RWPE2 (cell line): ENCODE data around the gene LRRC15.

Source experiments
- ATAC-seq: fragments of 200-7000 bp; cut with Tn5 transposase; 3 replicates; pipeline ENCODE4 v1.9.1; 2021; ENCODE audit warnings: low read depth
- DNase-seq: peaks from one replicate; pipeline ENCODE4 v3.0.0-alpha.2; 2020; ENCODE audit warnings: low spot score
- H3K27ac ChIP-seq: fragments of 450-650 bp; 2 replicates; pipeline ENCODE4 v1.5.1; 2017; ENCODE audit warnings: mild to moderate bottlenecking; ENCODE audit not compliant: poor library complexity, severe bottlenecking
- H3K27me3 ChIP-seq: fragments of 250-450 bp; sonication (Bioruptor Pico); 2 replicates; pipeline ENCODE4 v1.5.1; 2021; ENCODE audit warnings: mild to moderate bottlenecking, moderate library complexity; ENCODE audit not compliant: insufficient read depth, poor library complexity, severe bottlenecking
- H3K36me3 ChIP-seq: fragments of 250-450 bp; sonication (Bioruptor Pico); 2 replicates; pipeline ENCODE4 v1.5.1; 2020; ENCODE audit warnings: low read depth, mild to moderate bottlenecking, moderate library complexity
- H3K4me1 ChIP-seq: fragments of 250-450 bp; sonication (Bioruptor Pico); 2 replicates; pipeline ENCODE4 v1.5.1; 2021; ENCODE audit warnings: mild to moderate bottlenecking, moderate library complexity; ENCODE audit not compliant: insufficient read depth, poor library complexity, severe bottlenecking
- H3K4me3 ChIP-seq: fragments of 250-450 bp; sonication (Bioruptor Pico); 2 replicates; pipeline ENCODE4 v1.5.1; 2021; ENCODE audit warnings: mild to moderate bottlenecking, moderate library complexity; ENCODE audit not compliant: severe bottlenecking
- H3K9me3 ChIP-seq: fragments of 250-450 bp; sonication (Bioruptor Pico); 2 replicates; pipeline ENCODE4 v1.5.1; 2021; ENCODE audit warnings: mild to moderate bottlenecking, moderate library complexity; ENCODE audit not compliant: severe bottlenecking
- TF ChIP-seq, protein P1 (sequence below): fragments of 450-650 bp; IDR thresholded peaks from one replicate; pipeline ENCODE4 v1.5.1; 2017; ENCODE audit warnings: mild to moderate bottlenecking, moderate library complexity; ENCODE audit not compliant: poor library complexity, severe bottlenecking

Gene LRRC15

DNA sequence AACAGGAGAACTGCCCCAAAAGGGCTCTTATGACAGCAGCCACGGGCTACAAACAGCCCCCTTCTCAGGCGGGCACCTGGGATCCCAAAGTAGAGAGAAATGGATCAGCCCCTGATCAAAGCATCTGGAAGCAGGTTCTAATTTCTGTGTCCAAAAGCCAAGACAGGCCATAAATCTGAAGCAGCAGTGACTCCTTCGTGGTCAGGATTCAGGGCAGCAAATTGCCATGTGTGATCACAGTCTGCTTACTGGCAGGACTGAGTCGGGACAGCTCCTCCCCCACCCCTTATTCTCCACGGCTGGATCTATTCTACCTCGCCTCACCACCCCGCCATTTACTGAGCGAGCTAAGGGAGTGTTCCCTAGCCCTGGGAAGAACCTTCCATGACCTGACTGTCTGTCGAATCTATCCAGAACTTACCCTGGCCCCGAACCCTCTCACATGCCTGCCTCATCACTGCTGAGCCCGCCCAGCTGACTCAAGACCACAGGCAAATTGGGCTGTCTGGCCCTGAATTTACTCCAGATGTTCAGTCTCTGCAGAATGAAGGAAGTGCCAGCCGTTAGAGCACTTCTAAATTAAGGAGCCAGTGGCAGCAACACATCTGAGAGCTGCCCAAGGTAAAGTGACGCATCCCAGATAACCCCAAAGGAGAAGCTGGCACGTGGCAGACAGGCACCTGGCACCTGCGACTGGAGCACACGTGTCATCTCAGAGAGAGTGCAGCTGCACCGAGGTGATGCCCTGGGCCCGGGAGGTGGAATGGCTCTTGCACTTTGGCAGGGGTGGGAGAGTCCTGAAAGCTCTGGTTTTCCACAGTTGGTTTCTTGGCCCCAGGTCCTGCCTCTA, 1.3 kb downstream of the LRRC15 start:
- H3K36me3 ChIP-seq = no peaks in the 10 kb centered on the region
- no peaks in the 10 kb centered on the region for H3K4me1 ChIP-seq
- no peak overlapping the region for H3K27ac ChIP-seq
- H3K4me3 ChIP-seq = no peak overlapping the region
- H3K9me3 ChIP-seq = no peaks in the 10 kb centered on the region
- no peak for DNase-seq
- ATAC-seq = no peak
- TF ChIP-seq, protein P1, sequence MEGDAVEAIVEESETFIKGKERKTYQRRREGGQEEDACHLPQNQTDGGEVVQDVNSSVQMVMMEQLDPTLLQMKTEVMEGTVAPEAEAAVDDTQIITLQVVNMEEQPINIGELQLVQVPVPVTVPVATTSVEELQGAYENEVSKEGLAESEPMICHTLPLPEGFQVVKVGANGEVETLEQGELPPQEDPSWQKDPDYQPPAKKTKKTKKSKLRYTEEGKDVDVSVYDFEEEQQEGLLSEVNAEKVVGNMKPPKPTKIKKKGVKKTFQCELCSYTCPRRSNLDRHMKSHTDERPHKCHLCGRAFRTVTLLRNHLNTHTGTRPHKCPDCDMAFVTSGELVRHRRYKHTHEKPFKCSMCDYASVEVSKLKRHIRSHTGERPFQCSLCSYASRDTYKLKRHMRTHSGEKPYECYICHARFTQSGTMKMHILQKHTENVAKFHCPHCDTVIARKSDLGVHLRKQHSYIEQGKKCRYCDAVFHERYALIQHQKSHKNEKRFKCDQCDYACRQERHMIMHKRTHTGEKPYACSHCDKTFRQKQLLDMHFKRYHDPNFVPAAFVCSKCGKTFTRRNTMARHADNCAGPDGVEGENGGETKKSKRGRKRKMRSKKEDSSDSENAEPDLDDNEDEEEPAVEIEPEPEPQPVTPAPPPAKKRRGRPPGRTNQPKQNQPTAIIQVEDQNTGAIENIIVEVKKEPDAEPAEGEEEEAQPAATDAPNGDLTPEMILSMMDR = no peak
- H3K27me3 ChIP-seq = no peaks in the 10 kb centered on the region

DNA sequence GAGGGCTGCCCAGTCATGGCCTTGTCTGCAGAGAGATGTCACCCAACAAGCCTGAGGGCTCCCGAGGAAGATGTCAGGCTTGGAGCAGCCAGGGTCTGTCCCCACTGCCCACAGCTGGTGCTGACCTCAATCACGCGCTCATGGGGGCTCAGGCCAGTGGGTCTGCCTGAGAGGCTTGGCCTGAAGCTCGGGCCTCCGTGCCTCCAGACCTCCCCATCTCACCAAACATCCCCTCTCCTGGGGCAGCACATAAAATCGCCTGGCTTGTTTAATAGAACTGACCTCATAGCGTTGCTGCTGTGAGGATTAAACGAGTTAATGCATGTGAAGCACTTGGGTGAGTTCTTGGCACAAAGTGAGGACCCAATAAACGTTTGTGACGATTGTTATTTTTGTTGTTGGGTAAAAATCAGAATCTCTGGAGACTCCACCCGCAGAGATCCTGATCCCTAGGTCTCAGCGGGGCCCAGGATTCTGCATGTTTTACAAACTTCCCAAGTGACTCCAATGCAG, 3.5 kb downstream of the LRRC15 start:
- Histone ChIP-seq H3K4me1 (no peaks in the 10 kb centered on the region), H3K27ac (no peak overlapping the region), H3K27me3 (no peaks in the 10 kb centered on the region), H3K4me3 (no peak overlapping the region), H3K36me3 (no peaks in the 10 kb centered on the region), H3K9me3 (no peaks in the 10 kb centered on the region)
- TF ChIP-seq, protein P1 = no peak
- DNase-seq = no peak
- no peak for ATAC-seq

DNA sequence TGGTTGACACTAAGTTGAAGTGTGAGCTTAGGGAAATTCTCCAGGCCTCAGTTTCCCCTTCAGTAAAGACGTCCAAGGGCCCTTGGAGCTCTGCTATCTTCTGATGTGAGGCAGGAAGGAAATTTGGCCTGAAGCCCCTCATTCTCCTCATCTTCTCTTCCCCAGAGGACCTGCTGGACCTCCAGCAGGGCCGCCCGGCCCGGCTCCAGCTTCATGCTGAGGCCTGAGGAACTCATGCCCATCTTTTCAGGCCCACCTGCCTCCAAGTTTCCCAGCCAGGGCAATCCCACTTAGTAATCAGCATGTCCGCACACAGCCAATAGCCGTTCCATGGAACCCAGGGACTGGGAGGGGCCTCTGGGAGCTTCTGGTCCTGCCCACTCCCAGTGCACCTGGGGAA, 4.0 kb downstream of the LRRC15 start:
- ATAC-seq = no peak

DNA sequence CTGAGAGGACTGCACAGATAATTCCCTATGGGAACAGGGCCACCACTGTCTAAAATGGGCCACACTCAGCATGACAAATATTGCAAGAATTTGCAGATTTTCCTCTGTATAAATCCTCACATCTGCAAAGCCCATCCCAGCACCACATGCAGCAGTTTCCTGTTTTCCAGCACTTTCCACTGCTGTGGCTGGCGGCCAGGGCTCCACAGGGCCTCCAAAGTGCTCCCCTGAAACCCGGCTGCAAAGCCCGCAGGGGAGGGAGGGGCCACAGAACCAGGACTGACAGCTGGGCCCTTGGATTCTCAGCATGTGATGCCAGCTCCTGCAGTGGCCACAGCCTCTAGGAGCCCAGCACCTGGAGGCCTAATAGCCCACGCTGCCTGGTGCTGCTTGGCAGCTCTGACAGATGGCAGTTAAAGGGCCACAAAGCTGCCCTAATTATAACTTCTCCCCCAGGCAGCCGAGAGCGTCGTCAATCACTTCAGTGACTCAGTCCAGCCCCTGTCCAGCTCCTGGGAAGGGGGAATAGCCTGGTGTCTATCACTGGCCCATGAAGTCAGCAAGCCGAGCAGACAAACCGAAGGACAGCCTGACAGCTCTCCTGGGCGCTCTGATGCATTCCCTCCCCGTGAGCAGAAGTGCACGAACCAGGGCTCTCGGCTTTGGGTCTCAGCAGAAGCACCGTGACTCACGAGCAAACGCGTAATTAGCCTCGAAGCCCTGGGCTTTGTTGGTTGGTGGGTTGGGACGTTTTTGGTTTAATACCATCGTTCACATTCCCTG, 4.7 kb downstream of the LRRC15 start:
- TF ChIP-seq, protein P1 = no peak
- DNase-seq = no peak
- H3K4me1 ChIP-seq = no peaks in the 10 kb centered on the region
- H3K27me3 ChIP-seq = no peaks in the 10 kb centered on the region
- H3K4me3 ChIP-seq = no peak overlapping the region
- H3K9me3 ChIP-seq = no peaks in the 10 kb centered on the region
- H3K36me3 ChIP-seq = no peaks in the 10 kb centered on the region
- peak; percentile 40; the same call in 2 of the 3 replicates for ATAC-seq
- H3K27ac ChIP-seq = no peak overlapping the region

More for the DNA sequence above, 4.0 kb downstream of the LRRC15 start:
- Histone ChIP-seq H3K36me3 (no peaks in the 10 kb centered on the region), H3K4me3 (no peak overlapping the region), H3K9me3 (no peaks in the 10 kb centered on the region), H3K27me3 (no peaks in the 10 kb centered on the region), H3K4me1 (no peaks in the 10 kb centered on the region), H3K27ac (no peak overlapping the region)
- TF ChIP-seq, protein P1 = no peak
- DNase-seq = no peak
